SK-N-SH (cell line): ENCODE measurements around the gene SCAF11.

ENCODE experiments used
- ELF1 ChIP-seq: IDR thresholded peaks from 2 replicates; pipeline ENCODE4 v1.4.0; 2012
- PBX3 ChIP-seq: IDR thresholded peaks from 2 replicates; pipeline ENCODE4; 2012
- POLR2AphosphoS5 ChIP-seq: IDR thresholded peaks from 2 replicates; pipeline ENCODE4 v1.6.1; 2012; ENCODE audit warnings: low read depth, low read length
- RAD21 ChIP-seq: IDR thresholded peaks from 2 replicates; pipeline ENCODE4 v1.6.1; 2012; ENCODE audit warnings: mild to moderate bottlenecking, low read length
- SIN3A ChIP-seq: IDR thresholded peaks from 2 replicates; pipeline ENCODE4 v1.6.1; 2012; ENCODE audit warnings: low read depth, mild to moderate bottlenecking, low read length, moderate library complexity, borderline replicate concordance
- USF2 ChIP-seq: fragments of 150-350 bp; IDR thresholded peaks from 2 replicates; pipeline ENCODE4 v1.6.1; 2017; ENCODE audit warnings: antibody characterized with exemption, low read length, low read depth, borderline replicate concordance
- TF ChIP-seq, protein P1 (sequence below): fragments of 200-600 bp; sonication (generic); IDR thresholded peaks from 2 replicates; pipeline ENCODE4 v1.6.1; 2017; ENCODE audit warnings: antibody characterized with exemption, mild to moderate bottlenecking, moderate library complexity

DNA sequence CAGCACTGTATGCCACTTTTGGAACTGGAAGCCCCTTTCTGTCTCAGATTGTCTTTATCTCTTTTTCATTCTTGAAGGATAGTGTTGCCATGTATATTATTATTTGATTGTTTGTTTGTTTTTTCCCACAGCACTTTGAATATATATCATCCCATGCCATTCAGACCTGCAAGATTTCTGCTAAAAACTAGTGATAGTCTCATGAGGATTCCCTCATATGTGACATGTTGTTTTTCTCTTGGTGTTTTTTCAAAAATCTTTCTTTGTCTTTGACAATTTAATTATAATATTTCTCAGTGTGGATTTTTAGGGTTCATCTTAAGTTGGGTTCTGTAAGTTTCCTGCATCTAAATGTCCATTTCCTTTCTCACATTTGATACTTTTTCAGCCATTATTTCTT is 36.8 kb upstream of the SCAF11 start:
- TF ChIP-seq ELF1 (no peak), SIN3A (no peak), POLR2AphosphoS5 (no peak), PBX3 (no peak), RAD21 (no peak), USF2 (no peak)
- TF ChIP-seq, protein P1, sequence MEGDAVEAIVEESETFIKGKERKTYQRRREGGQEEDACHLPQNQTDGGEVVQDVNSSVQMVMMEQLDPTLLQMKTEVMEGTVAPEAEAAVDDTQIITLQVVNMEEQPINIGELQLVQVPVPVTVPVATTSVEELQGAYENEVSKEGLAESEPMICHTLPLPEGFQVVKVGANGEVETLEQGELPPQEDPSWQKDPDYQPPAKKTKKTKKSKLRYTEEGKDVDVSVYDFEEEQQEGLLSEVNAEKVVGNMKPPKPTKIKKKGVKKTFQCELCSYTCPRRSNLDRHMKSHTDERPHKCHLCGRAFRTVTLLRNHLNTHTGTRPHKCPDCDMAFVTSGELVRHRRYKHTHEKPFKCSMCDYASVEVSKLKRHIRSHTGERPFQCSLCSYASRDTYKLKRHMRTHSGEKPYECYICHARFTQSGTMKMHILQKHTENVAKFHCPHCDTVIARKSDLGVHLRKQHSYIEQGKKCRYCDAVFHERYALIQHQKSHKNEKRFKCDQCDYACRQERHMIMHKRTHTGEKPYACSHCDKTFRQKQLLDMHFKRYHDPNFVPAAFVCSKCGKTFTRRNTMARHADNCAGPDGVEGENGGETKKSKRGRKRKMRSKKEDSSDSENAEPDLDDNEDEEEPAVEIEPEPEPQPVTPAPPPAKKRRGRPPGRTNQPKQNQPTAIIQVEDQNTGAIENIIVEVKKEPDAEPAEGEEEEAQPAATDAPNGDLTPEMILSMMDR: no peak
